Hepatocyte (in vitro differentiated cells): ENCODE results near the gene MBLAC2. TPM values are rescaled to one million over a fixed set of nuclear protein-coding genes. Genes with fewer than 3 reads are reported as not detected.

Experiments
- DNase-seq: peaks from one replicate; pipeline ENCODE4 v3.0.0-alpha.2; 2016; ENCODE audit warnings: low spot score
- H2AFZ ChIP-seq: fragments of 200-600 bp; sonication (generic); 2 replicates; pipeline ENCODE4 v1.6.0; 2016; ENCODE audit warnings: antibody characterized with exemption, mild to moderate bottlenecking
- H3K27ac ChIP-seq: fragments of 200-600 bp; sonication (generic); 2 replicates; pipeline ENCODE4 v1.5.1; 2016; ENCODE audit warnings: mild to moderate bottlenecking
- H3K27me3 ChIP-seq: fragments of 200-600 bp; sonication (generic); 2 replicates; pipeline ENCODE4 v1.6.1; 2016
- H3K36me3 ChIP-seq: fragments of 200-600 bp; sonication (generic); replicated peaks from 2 replicates; pipeline ENCODE4 v1.5.1; 2016; ENCODE audit warnings: low read depth; ENCODE audit not compliant: insufficient read depth
- H3K4me1 ChIP-seq: fragments of 200-600 bp; sonication (generic); 2 replicates; pipeline ENCODE4 v1.5.1; 2016; ENCODE audit warnings: mild to moderate bottlenecking, moderate library complexity; ENCODE audit not compliant: insufficient read depth
- H3K4me2 ChIP-seq: fragments of 200-600 bp; sonication (generic); 2 replicates; pipeline ENCODE4 v1.6.0; 2016
- H3K4me3 ChIP-seq: fragments of 200-600 bp; sonication (generic); 2 replicates; pipeline ENCODE4 v1.5.1; 2016; ENCODE audit warnings: mild to moderate bottlenecking
- H3K79me2 ChIP-seq: fragments of 200-600 bp; sonication (generic); 2 replicates; pipeline ENCODE4 v1.6.0; 2017; ENCODE audit warnings: mild to moderate bottlenecking
- H3K9me2 ChIP-seq: fragments of 200-600 bp; sonication (generic); replicated peaks from 2 replicates; pipeline ENCODE4 v1.6.0; 2017; ENCODE audit warnings: mild to moderate bottlenecking; ENCODE audit not compliant: insufficient read depth
- H3K9me3 ChIP-seq: fragments of 200-600 bp; sonication (generic); 2 replicates; pipeline ENCODE4 v1.5.1; 2016; ENCODE audit warnings: low read depth, mild to moderate bottlenecking
- H4K20me1 ChIP-seq: fragments of 200-600 bp; sonication (generic); 2 replicates; pipeline ENCODE4 v1.6.0; 2016; ENCODE audit warnings: mild to moderate bottlenecking; ENCODE audit not compliant: insufficient read depth, poor library complexity, severe bottlenecking
- CTCF ChIP-seq: fragments of 200-600 bp; sonication (generic); IDR thresholded peaks from 2 replicates; pipeline ENCODE4 v1.5.1; 2016; ENCODE audit warnings: antibody characterized with exemption, mild to moderate bottlenecking; ENCODE audit not compliant: poor library complexity
- EZH2 ChIP-seq: fragments of 200-600 bp; sonication (generic); IDR thresholded peaks from 2 replicates; pipeline ENCODE4 v1.6.1; 2016; ENCODE audit warnings: antibody characterized with exemption, mild to moderate bottlenecking, borderline replicate concordance
- EZH2phosphoT487 ChIP-seq: fragments of 200-600 bp; sonication (generic); IDR thresholded peaks from one replicate; pipeline ENCODE4 v1.6.1; 2018; ENCODE audit warnings: antibody characterized with exemption, mild to moderate bottlenecking, low read depth, moderate library complexity; ENCODE audit not compliant: unreplicated experiment, severe bottlenecking
- WGBS: methylation state at CpG from one replicate; pipeline ENCODE4 v1.1.6; 2016; ENCODE audit warnings: low lambda C conversion rate; ENCODE audit errors: missing lambda C conversion rate; 5-methylcytosine and 5-hydroxymethylcytosine counted together
- polyA plus RNA-seq: library from polyadenylated mRNA; unstranded; fragments of >200 nt; fragmentation: Nextera tagmentation; extraction: Ambion mirVana; gene quantifications from 2 replicates; pipeline ENCODE4 v1.2.1, GENCODE V29; 2016
- total RNA-seq: library from RNA; depleted of rRNA; stranded (reverse); fragments of >200 nt; gene quantifications from 2 replicates; pipeline ENCODE4 v1.2.3, GENCODE V29; 2014

The MBLAC2 gene
- total and polyA plus RNA-seq, 2 experiments from 2014 or later: 3.7 to 7.6 TPM

- peaks cover 29% of the 10 kb centered on the region for H3K79me2 ChIP-seq
- DNase-seq: peak; percentile 96
- H3K27me3 ChIP-seq: no peaks in the 10 kb centered on the region
Measured at GRCh38 chr5:90409318-90410177, 65.0 kb downstream of the MBLAC2 start, which contains the start of gene CETN3. Gene CETN3 (minus strand): TSS chr5:90409756. CDS start chr5:90409661, 95 bp downstream.

GRCh38 chr5:90408571-90409317 is 65.8 kb downstream of the MBLAC2 start:
- Histone ChIP-seq H3K27ac (peak overlapping the region; percentile 97), H2AFZ (peak overlapping the region; percentile 95), H3K4me1 (no peaks in the 10 kb centered on the region), H4K20me1 (no peaks in the 10 kb centered on the region), H3K9me2 (no peaks in the 10 kb centered on the region), H3K4me2 (peak overlapping the region; percentile 90), H3K9me3 (no peaks in the 10 kb centered on the region), H3K4me3 (peak overlapping the region; percentile 80), H3K79me2 (peaks cover 32% of the 10 kb centered on the region), H3K27me3 (no peaks in the 10 kb centered on the region), H3K36me3 (no peaks in the 10 kb centered on the region)
- TF ChIP-seq EZH2phosphoT487 (no peak), CTCF (no peak), EZH2 (no peak)
- WGBS: 5% methylated on average over 14 of the region's 14 CpGs
- peak; percentile 15 for DNase-seq

More at GRCh38 chr5:90409318-90410177, 65.0 kb downstream of the MBLAC2 start, which contains the start of gene CETN3:
- Histone ChIP-seq H4K20me1 (no peaks in the 10 kb centered on the region), H3K36me3 (no peaks in the 10 kb centered on the region), H3K9me3 (no peaks in the 10 kb centered on the region), H3K9me2 (no peaks in the 10 kb centered on the region), H3K4me1 (no peaks in the 10 kb centered on the region), H3K27ac (peak within 1 kb of the TSS; percentile 97), H2AFZ (peak within 1 kb of the TSS; percentile 95), H3K4me3 (peak within 1 kb of the TSS; percentile 80), H3K4me2 (peak within 1 kb of the TSS; percentile 90)
- TF ChIP-seq CTCF (no peak), EZH2 (no peak), EZH2phosphoT487 (no peak)
- 1% methylated on average over 47 of the region's 51 CpGs for WGBS

Other genes with a start within 250 kb of the MBLAC2 start
- 15.7 and 25.2 TPM in 2 replicates for gene CETN3, start 65.0 kb downstream of the MBLAC2 start, total RNA-seq
- 33.8 and 37.0 TPM in 2 replicates for gene CETN3, start 65.0 kb downstream of the MBLAC2 start, polyA plus RNA-seq
- 0.64 and 3.5 TPM in 2 replicates for gene POLR3G, start 93 bp upstream of the MBLAC2 start, total RNA-seq
- 0.79 and 1.0 TPM in 2 replicates for gene POLR3G, start 93 bp upstream of the MBLAC2 start, polyA plus RNA-seq
- 29.8 and 30.6 TPM in 2 replicates for gene LYSMD3, start 54.8 kb upstream of the MBLAC2 start, total RNA-seq
- 12.0 and 15.8 TPM in 2 replicates for gene LYSMD3, start 54.8 kb upstream of the MBLAC2 start, polyA plus RNA-seq
- gene ADGRV1, start 84.0 kb upstream of the MBLAC2 start, total RNA-seq: 68.2 and 74.9 TPM in 2 replicates
- gene ADGRV1, start 84.0 kb upstream of the MBLAC2 start, polyA plus RNA-seq: 81.2 and 88.3 TPM in 2 replicates